ENCODE measurements around the gene RGS7BP.
A peak's percentile ranks its signal among the peaks of the same experiment; 100 is the strongest.

GRCh38 chr5:64634997-64635686 is 129.3 kb downstream of the RGS7BP start:
- TF ChIP-seq POLR2A (IDR thresholded peaks at IDR 0.05) (no peak), CTCF (IDR thresholded peaks at IDR 0.05) (peak; percentile 59 to 94 (median 63))

Measured in testis (tissue), 2 donors.